GM23338 (cell line): Measurements from ENCODE around the gene HOXA9.

Experiments used
- CREB1 ChIP-seq: fragments of 250-450 bp; sonication (Bioruptor Pico); IDR thresholded peaks from 2 replicates; pipeline ENCODE4 v1.5.0; 2020; ENCODE audit warnings: low read depth, mild to moderate bottlenecking, moderate library complexity
- CTCF ChIP-seq, 2 experiments: fragments of 200-600 bp in 1 of 2; sonication (generic) in 1 of 2; conservative IDR thresholded peaks; 2 replicates each; pipeline versions ENCODE4 v1.5.1 to v1.6.1; 2016 to 2017; ENCODE audit warnings: antibody characterized with exemption in 2 of 2, low read depth in 2 of 2, mild to moderate bottlenecking in 2 of 2, moderate library complexity in 1 of 2
- ETS1 ChIP-seq: IDR thresholded peaks from 2 replicates; pipeline ENCODE4 v1.6.1; 2016; ENCODE audit warnings: antibody characterized with exemption
- EZH2 ChIP-seq: fragments of 200-600 bp; sonication (generic); IDR thresholded peaks from one replicate; pipeline ENCODE4 v1.8.0; 2017; ENCODE audit warnings: antibody characterized with exemption, mild to moderate bottlenecking, low read depth; ENCODE audit not compliant: unreplicated experiment
- EZH2phosphoT487 ChIP-seq: fragments of 200-600 bp; sonication (generic); IDR thresholded peaks from one replicate; pipeline ENCODE4 v1.8.1; 2018; ENCODE audit warnings: antibody characterized with exemption; ENCODE audit not compliant: unreplicated experiment
- NANOG ChIP-seq: IDR thresholded peaks from 2 replicates; pipeline ENCODE4 v1.6.1; 2016; ENCODE audit warnings: antibody characterized with exemption, borderline replicate concordance
- POLR2AphosphoS5 ChIP-seq: IDR thresholded peaks from 2 replicates; pipeline ENCODE4 v1.6.1; 2016; ENCODE audit warnings: antibody characterized with exemption, low read depth
- REST ChIP-seq: IDR thresholded peaks from one replicate; pipeline ENCODE4 v1.6.1; 2018; ENCODE audit warnings: antibody characterized with exemption; ENCODE audit not compliant: unreplicated experiment
- STAT1 ChIP-seq: IDR thresholded peaks from one replicate; pipeline ENCODE4 v1.6.1; 2016; ENCODE audit warnings: antibody characterized with exemption; ENCODE audit not compliant: unreplicated experiment

- TF ChIP-seq CTCF (conservative IDR thresholded peaks at IDR 0.05; ENCODE audit: low read depth in 2 of 2) = no peak
- TF ChIP-seq CREB1 (CRISPR knock-in tag) = no peak
- TF ChIP-seq ETS1 = no peak
- no peak for TF ChIP-seq REST
- TF ChIP-seq EZH2 = peak; percentile 45
- TF ChIP-seq POLR2AphosphoS5 = no peak
- peak; percentile 37 for TF ChIP-seq EZH2phosphoT487
- no peak for TF ChIP-seq NANOG
- no peak for TF ChIP-seq STAT1
Measured at GRCh38 chr7:27181795-27182275, 16.5 kb upstream of the HOXA9 start.
